HFFc6 (cell line): ENCODE measurements around the gene KCNMB2. TPM values are rescaled to one million over a fixed set of nuclear protein-coding genes. Genes with fewer than 3 reads are reported as not detected.

Experiments used
- DNase-seq: peaks from one replicate; pipeline ENCODE4 v3.0.0-alpha.2; 2018
- H3K27ac Mint-ChIP-seq: 2 replicates; pipeline ENCODE4 v1.8.0; 2020; ENCODE audit warnings: mild to moderate bottlenecking, mixed read lengths
- H3K27me3 Mint-ChIP-seq: 2 replicates; pipeline ENCODE4 v1.8.0; 2021; ENCODE audit warnings: mild to moderate bottlenecking, moderate library complexity, mixed read lengths; ENCODE audit not compliant: insufficient read depth
- H3K36me3 Mint-ChIP-seq: 2 replicates; pipeline ENCODE4 v1.8.0; 2021; ENCODE audit warnings: low read depth, mixed read lengths
- H3K4me1 Mint-ChIP-seq: 2 replicates; pipeline ENCODE4 v1.8.0; 2020; ENCODE audit warnings: low read depth, mixed read lengths
- H3K4me3 Mint-ChIP-seq: 2 replicates; pipeline ENCODE4 v1.8.0; 2020; ENCODE audit warnings: mild to moderate bottlenecking, moderate library complexity, mixed read lengths
- H3K9me3 Mint-ChIP-seq: 2 replicates; pipeline ENCODE4 v1.8.0; 2020; ENCODE audit warnings: mild to moderate bottlenecking, mixed read lengths
- total RNA-seq, 6 experiments: library from RNA; stranded (reverse); fragmentation: NEBNext Ultra II Directional; extraction: Animal tissue kit (Norgen Biotek cat#: 25700); gene quantifications; 2 replicates in 1 of 6; 3 replicates in 5 of 6; pipeline ENCODE4 v1.2.3, GENCODE V29; 2021
- TF ChIP-seq, protein P1 (sequence below): fragments of 200-600 bp; sonication (generic); IDR thresholded peaks from 2 replicates; pipeline ENCODE4 v1.5.0; 2021; ENCODE audit warnings: antibody characterized with exemption, mild to moderate bottlenecking

The KCNMB2 gene
- total RNA-seq, 6 experiments from 2014 or later = not detected

DNA sequence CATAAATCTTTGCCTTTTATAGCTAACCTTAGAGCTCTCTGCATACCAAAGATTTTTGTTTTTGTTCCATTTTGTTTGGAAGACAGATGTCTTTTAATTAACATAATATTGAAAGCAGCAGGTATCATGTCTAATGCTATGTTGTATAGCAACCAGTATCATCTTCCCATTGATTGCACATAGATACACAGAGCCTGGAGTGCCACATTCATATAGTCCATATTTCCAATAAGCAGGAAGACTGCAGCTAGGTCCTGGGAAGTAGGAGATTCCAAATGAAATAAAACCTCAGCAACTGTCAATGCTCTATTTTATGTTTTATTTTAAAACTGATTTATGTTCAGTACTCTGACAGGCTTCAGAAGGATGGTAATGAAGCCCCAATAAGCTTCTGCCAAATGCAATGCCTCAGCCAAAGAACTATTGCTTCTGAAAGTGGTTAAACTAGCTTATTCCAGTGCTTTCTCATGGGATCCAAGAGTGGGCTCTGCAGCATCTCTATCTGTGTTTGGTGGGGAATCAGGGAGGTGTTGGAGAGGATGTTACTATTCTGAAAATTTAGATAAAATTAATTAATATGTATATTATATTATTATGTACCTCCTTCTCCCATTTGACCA, 6.5 kb upstream of the KCNMB2 start:
- H3K4me3 Mint-ChIP-seq = no peak overlapping the region
- H3K36me3 Mint-ChIP-seq = no peaks in the 10 kb centered on the region
- no peak overlapping the region for H3K27ac Mint-ChIP-seq
- no peak for DNase-seq
- H3K27me3 Mint-ChIP-seq = peaks cover 2% of the 10 kb centered on the region; the same call in 1 of the 2 replicates
- H3K9me3 Mint-ChIP-seq = peaks cover 24% of the 10 kb centered on the region
- TF ChIP-seq, protein P1, sequence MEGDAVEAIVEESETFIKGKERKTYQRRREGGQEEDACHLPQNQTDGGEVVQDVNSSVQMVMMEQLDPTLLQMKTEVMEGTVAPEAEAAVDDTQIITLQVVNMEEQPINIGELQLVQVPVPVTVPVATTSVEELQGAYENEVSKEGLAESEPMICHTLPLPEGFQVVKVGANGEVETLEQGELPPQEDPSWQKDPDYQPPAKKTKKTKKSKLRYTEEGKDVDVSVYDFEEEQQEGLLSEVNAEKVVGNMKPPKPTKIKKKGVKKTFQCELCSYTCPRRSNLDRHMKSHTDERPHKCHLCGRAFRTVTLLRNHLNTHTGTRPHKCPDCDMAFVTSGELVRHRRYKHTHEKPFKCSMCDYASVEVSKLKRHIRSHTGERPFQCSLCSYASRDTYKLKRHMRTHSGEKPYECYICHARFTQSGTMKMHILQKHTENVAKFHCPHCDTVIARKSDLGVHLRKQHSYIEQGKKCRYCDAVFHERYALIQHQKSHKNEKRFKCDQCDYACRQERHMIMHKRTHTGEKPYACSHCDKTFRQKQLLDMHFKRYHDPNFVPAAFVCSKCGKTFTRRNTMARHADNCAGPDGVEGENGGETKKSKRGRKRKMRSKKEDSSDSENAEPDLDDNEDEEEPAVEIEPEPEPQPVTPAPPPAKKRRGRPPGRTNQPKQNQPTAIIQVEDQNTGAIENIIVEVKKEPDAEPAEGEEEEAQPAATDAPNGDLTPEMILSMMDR = no peak
- H3K4me1 Mint-ChIP-seq = no peaks in the 10 kb centered on the region

DNA sequence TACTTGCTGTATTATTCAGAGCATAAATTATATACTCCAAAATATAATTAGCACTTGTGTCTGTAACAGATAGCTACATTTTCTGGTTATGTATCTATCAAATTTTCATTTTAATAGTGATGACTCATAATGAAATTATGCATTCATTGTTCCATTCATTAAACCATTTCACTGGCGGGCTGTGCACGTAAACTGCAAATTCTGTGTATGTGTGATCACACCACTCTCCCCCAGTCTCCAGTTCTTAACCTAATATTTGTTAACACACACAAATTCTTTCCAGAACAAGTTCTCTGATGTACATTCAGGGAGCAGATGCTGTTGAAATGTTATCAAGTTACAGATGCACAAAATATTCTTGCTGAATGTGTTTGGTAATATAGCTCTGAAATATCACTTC, 3.8 kb upstream of the KCNMB2 start:
- no peak overlapping the region for H3K27ac Mint-ChIP-seq
- no peak overlapping the region for H3K4me3 Mint-ChIP-seq
- peaks cover 14% of the 10 kb centered on the region for H3K9me3 Mint-ChIP-seq
- TF ChIP-seq, protein P1 = no peak
- no peak for DNase-seq
- no peaks in the 10 kb centered on the region for H3K36me3 Mint-ChIP-seq
- H3K4me1 Mint-ChIP-seq = no peaks in the 10 kb centered on the region
- peaks cover 4% of the 10 kb centered on the region; the same call in 1 of the 2 replicates for H3K27me3 Mint-ChIP-seq

- H3K36me3 Mint-ChIP-seq = no peaks in the 10 kb centered on the region
- no peak for DNase-seq
- H3K27ac Mint-ChIP-seq = no peak overlapping the region
- peaks cover 5% of the 10 kb centered on the region for H3K9me3 Mint-ChIP-seq
- H3K4me1 Mint-ChIP-seq = no peaks in the 10 kb centered on the region
- no peak overlapping the region for H3K4me3 Mint-ChIP-seq
- H3K27me3 Mint-ChIP-seq = peaks cover 4% of the 10 kb centered on the region; the same call in 1 of the 2 replicates
- TF ChIP-seq, protein P1 = no peak
These were observed 978 bp downstream of the KCNMB2 start for GRCh38 chr3:178537122-178537705.

- Mint-ChIP-seq H3K4me3 (no peak overlapping the region), H3K9me3 (peaks cover 5% of the 10 kb centered on the region), H3K4me1 (no peaks in the 10 kb centered on the region), H3K27ac (no peak overlapping the region), H3K27me3 (peaks cover 4% of the 10 kb centered on the region; the same call in 1 of the 2 replicates), H3K36me3 (no peaks in the 10 kb centered on the region)
- DNase-seq = no peak
- TF ChIP-seq, protein P1 = no peak
These were observed 1.8 kb downstream of the KCNMB2 start for GRCh38 chr3:178538056-178538455.

DNA sequence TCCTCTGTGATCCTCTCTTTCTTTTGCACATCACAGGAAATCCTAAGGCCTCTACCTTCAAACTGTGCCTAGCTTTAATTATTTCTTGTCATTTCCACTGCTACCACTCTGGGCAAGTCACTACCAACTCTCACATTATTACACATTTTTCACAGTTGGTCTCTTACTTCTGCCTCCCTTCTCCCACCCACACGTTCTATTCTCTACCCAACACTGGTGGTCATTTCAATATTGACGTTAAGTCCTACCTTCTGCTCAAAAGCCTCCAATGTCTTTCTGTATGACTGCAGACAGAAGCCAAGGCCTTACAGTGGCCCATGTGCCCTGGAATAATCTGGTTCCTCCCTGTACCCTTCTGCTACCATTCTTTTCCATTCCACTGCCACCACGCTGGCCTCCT, 3.9 kb downstream of the KCNMB2 start:
- DNase-seq = no peak
- H3K36me3 Mint-ChIP-seq = no peaks in the 10 kb centered on the region
- H3K27ac Mint-ChIP-seq = no peak overlapping the region
- no peak overlapping the region for H3K4me3 Mint-ChIP-seq
- TF ChIP-seq, protein P1 = no peak
- no peaks in the 10 kb centered on the region for H3K4me1 Mint-ChIP-seq
- peaks cover 2% of the 10 kb centered on the region; the same call in 1 of the 2 replicates for H3K27me3 Mint-ChIP-seq
- peaks cover 3% of the 10 kb centered on the region; the same call in 1 of the 2 replicates for H3K9me3 Mint-ChIP-seq
